Gastrocnemius medialis (tissue), 4 donors: Measurements from ENCODE around the gene F5. TPM values are rescaled to one million over a fixed set of nuclear protein-coding genes. Genes with fewer than 3 reads are reported as not detected.

Experiments
- ATAC-seq, 2 donors: fragments of 150-250 bp; one replicate each; pipeline ENCODE4 v1.9.1; 2016
- DNase-seq, 2 donors: peaks; one replicate each; pipeline ENCODE4 v3.0.0-alpha.2; 2019
- H3K27ac ChIP-seq, 4 donors: fragments of 200-600 bp; sonication (generic); 1 replicate in 1 of 4; 2 replicates in 3 of 4; pipeline ENCODE4 v1.5.1; 2016 to 2018; ENCODE audit warnings: mild to moderate bottlenecking in 2 of 4, moderate library complexity in 1 of 4
- H3K27me3 ChIP-seq, 3 donors: fragments of 200-600 bp; sonication (generic) in 2 of 3; 1 replicate in 1 of 3; 2 replicates in 2 of 3; pipeline versions ENCODE4 v1.5.1 to v1.6.0; 2016 to 2019; ENCODE audit warnings: mild to moderate bottlenecking in 1 of 3, moderate library complexity in 1 of 3
- H3K36me3 ChIP-seq, 2 donors: fragments of 200-600 bp; sonication (generic) in 1 of 2; one replicate each; pipeline ENCODE4 v1.5.1; 2017 to 2018
- H3K4me1 ChIP-seq, 2 donors: fragments of 200-600 bp; sonication (generic) in 1 of 2; one replicate each; pipeline ENCODE4 v1.5.1; 2016 to 2017; ENCODE audit warnings: mild to moderate bottlenecking in 2 of 2
- H3K4me3 ChIP-seq, 4 donors: fragments of 200-600 bp; sonication (generic) in 3 of 4; 1 replicate in 1 of 4; 2 replicates in 3 of 4; pipeline ENCODE4 v1.5.1; 2016 to 2019; ENCODE audit warnings: mild to moderate bottlenecking in 2 of 4
- H3K9me3 ChIP-seq, 3 donors: fragments of 200-600 bp; sonication (generic) in 2 of 3; 1 replicate in 1 of 3; 2 replicates in 2 of 3; pipeline ENCODE4 v1.5.1; 2016 to 2019
- POLR2A ChIP-seq, 2 donors: fragments of 450-650 bp; IDR thresholded peaks; one replicate each; pipeline ENCODE4 v1.6.1; 2017; ENCODE audit warnings: antibody characterized with exemption in 2 of 2, mild to moderate bottlenecking in 2 of 2, moderate library complexity in 2 of 2
- in situ Hi-C, 4 donors: fragments of 200-750 bp; cut with MboI; loops; one replicate each; pipeline versions ENCODE4 v1.15.0 to v1.8.0; 2017; ENCODE audit warnings: low sequenced_read_pairs in 4 of 4
- intact Hi-C: fragments of 100-400 bp; cut with DNase I; formaldehyde crosslinking; loops from one replicate; pipeline ENCODE4 v1.15.1; 2023; ENCODE audit warnings: low total_unique reads
- total RNA-seq, 4 donors: library from RNA; depleted of rRNA; stranded (reverse); fragments of >200 nt; gene quantifications; one replicate each; pipeline versions ENCODE4 v1.1.0 to v1.2.3, GENCODE V29; 2016
- TF ChIP-seq, protein P1 (sequence below), 5 experiments: fragments of 450-650 bp in 3 of 5; fragments of 200-600 bp in 2 of 5; sonication (generic) in 2 of 5; IDR thresholded peaks in 4 of 5; conservative IDR thresholded peaks in 1 of 5; 1 replicate in 4 of 5; 2 replicates in 1 of 5; pipeline ENCODE4 v1.5.1; 2016 to 2019; ENCODE audit warnings: antibody characterized with exemption in 5 of 5, mild to moderate bottlenecking in 3 of 5, moderate library complexity in 3 of 5

The F5 gene
- total RNA-seq, 4 donors from 2014 or later = 0.07 to 0.68 (median 0.22) TPM

DNA sequence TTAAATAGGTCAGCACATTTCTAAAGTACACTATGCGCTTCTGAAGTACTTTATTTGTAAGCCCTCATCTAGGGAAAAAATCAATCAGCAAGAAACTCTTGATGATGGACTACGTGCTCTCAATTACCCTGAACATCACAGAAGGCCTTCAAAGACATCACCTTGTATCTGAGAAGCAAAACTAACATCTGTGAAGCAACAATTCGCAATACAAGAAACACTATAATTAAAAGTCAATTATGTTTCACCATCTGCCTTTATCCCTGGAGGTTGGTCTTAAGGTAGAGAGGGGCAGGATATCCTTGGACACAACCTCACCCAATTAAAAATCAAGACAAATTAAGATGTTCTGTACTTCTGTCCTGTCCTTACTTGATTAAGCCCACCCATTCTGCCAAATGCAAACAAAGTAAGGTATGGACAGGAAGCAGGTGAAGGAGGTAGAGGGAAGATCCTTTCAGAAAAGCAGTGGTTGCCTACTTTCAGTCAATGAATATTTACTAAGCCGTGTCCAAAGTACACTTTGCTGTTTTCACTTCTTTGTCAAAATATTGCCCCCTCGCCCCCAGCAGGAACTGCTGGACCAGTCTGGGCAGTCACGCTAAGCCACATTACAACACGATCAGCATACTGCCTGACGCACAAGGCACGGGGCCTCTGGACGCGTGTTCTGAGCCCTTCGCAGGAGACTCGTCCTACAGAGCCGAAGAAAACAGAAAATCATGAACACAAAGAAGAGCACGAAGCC, 101.4 kb downstream of the F5 start:
- intact Hi-C loops (loop anchor here (2.0 to 10.0 kb wide), 8 partner anchors 62 to 1763 kb away; partner anchors contain the start of genes DCAF6, MPC2, MPZL1 and NME7), in situ Hi-C loops (loop anchor here (5.0 to 25.0 kb wide), 12 partner anchors 62 to 1548 kb away; partner anchors contain the start of genes ATP1B1 (in 2 of the 4), BLZF1 (in 1 of the 4), DCAF6 (in 1 of the 4) and MPC2 (in 1 of the 4))
- Histone ChIP-seq H3K27me3 (no peaks in the 10 kb centered on the region), H3K36me3 (no peaks in the 10 kb centered on the region), H3K9me3 (no peaks in the 10 kb centered on the region), H3K4me1 (peaks cover 42 to 56% of the 10 kb centered on the region in 2 donors), H3K27ac (peak overlapping the region; percentile 96 to 99 (median 98)), H3K4me3 (peak overlapping the region; percentile 75 to 94 (median 83))
- ATAC-seq = peak; percentile 28 to 41
- no peak for TF ChIP-seq POLR2A (IDR thresholded peaks at IDR 0.05)
- TF ChIP-seq, protein P1, sequence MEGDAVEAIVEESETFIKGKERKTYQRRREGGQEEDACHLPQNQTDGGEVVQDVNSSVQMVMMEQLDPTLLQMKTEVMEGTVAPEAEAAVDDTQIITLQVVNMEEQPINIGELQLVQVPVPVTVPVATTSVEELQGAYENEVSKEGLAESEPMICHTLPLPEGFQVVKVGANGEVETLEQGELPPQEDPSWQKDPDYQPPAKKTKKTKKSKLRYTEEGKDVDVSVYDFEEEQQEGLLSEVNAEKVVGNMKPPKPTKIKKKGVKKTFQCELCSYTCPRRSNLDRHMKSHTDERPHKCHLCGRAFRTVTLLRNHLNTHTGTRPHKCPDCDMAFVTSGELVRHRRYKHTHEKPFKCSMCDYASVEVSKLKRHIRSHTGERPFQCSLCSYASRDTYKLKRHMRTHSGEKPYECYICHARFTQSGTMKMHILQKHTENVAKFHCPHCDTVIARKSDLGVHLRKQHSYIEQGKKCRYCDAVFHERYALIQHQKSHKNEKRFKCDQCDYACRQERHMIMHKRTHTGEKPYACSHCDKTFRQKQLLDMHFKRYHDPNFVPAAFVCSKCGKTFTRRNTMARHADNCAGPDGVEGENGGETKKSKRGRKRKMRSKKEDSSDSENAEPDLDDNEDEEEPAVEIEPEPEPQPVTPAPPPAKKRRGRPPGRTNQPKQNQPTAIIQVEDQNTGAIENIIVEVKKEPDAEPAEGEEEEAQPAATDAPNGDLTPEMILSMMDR (IDR thresholded peaks at IDR 0.05 in 4 of 5, conservative IDR thresholded peaks at IDR 0.05 in 1 of 5) = no peak
- peak; percentile 68 to 73 for DNase-seq

GRCh38 chr1:169484101-169484500, 102.2 kb downstream of the F5 start:
- in situ Hi-C loops = loop anchor here (5.0 to 25.0 kb wide), 11 partner anchors 119 to 1547 kb away; partner anchors contain the start of genes ATP1B1 (in 2 of the 4), BLZF1 (in 1 of the 4), DCAF6 (in 1 of the 4) and MPC2 (in 1 of the 4)
- intact Hi-C loops = loop anchor here (2.0 to 10.0 kb wide), 4 partner anchors 117 to 1251 kb away; partner anchors contain the start of gene NME7
- H3K36me3 ChIP-seq = no peaks in the 10 kb centered on the region
- ATAC-seq (no peak), DNase-seq (no peak)
- peak overlapping the region; percentile 96 to 99 (median 98) for H3K27ac ChIP-seq
- H3K4me1 ChIP-seq = peaks cover 49 to 59% of the 10 kb centered on the region in 2 donors
- no peaks in the 10 kb centered on the region for H3K27me3 ChIP-seq
- TF ChIP-seq POLR2A (IDR thresholded peaks at IDR 0.05) = no peak
- TF ChIP-seq, protein P1 (IDR thresholded peaks at IDR 0.05 in 4 of 5, conservative IDR thresholded peaks at IDR 0.05 in 1 of 5) = no peak
- peak overlapping the region; percentile 75 to 94 (median 83) for H3K4me3 ChIP-seq
- no peaks in the 10 kb centered on the region for H3K9me3 ChIP-seq

DNA sequence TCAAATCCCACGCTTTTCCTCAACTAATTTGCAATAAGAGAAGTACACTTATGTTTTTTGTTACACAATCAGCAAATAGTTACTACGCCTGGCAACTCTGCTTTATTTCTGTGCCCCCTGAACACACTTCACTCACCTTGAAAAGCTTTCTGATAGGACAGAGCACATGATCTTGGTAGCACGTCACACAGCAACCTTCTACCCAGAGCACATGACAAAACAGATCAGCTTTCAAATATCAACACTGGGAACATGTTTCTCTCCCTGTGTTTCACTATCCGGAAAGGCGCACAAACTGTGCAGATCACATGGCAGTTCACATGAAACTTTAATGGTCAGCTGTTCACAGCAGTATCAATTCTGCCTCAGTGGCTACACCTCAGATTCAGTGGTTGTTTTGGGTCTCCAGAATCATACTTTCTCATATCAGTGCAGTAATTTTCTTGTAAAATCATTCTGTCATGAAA, 102.7 kb downstream of the F5 start:
- intact Hi-C loops (loop anchor here (1.0 to 10.0 kb wide), 4 partner anchors 370 to 1251 kb away; no protein-coding TSS in a partner anchor), in situ Hi-C loops (loop anchor here (5.0 to 25.0 kb wide), 11 partner anchors 119 to 1546 kb away; partner anchors contain the start of genes ATP1B1 (in 2 of the 4), BLZF1 (in 1 of the 4), DCAF6 (in 1 of the 4) and MPC2 (in 1 of the 4))
- DNase-seq (peak; percentile 83 to 86), ATAC-seq (peak; percentile 78 to 79)
- Histone ChIP-seq H3K36me3 (no peaks in the 10 kb centered on the region), H3K9me3 (no peaks in the 10 kb centered on the region), H3K4me1 (peaks cover 52 to 59% of the 10 kb centered on the region in 2 donors), H3K27ac (peak overlapping the region; percentile 96 to 99 (median 98)), H3K4me3 (peak overlapping the region; percentile 75 to 94 (median 83)), H3K27me3 (no peaks in the 10 kb centered on the region)
- peak; percentile 80 to 92 for TF ChIP-seq POLR2A (IDR thresholded peaks at IDR 0.05)
- TF ChIP-seq, protein P1 (IDR thresholded peaks at IDR 0.05 in 4 of 5, conservative IDR thresholded peaks at IDR 0.05 in 1 of 5) = peak in 1 of 5 experiments; percentile 28

DNA sequence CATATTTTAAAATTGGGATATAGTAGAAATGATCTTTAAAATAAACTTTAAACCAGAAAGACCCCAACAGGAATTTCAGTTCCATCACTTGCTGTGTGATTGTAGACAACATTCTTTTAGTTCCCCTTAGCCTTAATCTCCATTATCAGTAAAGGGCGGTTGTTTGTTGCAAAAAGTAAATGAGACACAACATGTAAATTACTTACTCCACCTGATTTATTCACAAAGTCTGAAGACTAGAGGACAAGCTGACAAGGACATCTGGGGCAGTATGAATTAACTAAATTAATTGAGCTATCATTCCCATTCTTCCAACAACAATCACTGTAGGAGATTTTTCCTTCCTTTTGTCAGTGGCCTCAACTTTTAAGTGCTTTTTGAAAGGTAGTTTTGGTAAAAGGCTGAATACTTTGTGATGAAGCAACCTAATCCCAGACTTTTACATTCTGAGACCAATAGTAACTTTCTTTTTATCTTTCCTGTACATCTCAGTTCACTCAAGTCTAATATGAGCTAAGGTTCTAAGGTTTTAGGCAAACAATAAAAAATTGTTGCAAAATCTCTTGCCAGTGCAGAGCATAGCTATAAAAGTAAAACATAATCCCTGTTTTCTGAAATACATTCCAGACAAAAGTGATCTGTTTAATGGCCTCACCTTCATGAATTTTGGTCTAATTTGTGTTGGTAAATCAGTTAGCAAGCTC, 106.8 kb downstream of the F5 start:
- Histone ChIP-seq H3K4me1 (peaks cover 42 to 47% of the 10 kb centered on the region in 2 donors), H3K27ac (peak overlapping the region; percentile 96 to 99 (median 98)), H3K9me3 (no peaks in the 10 kb centered on the region), H3K36me3 (peaks cover 0 to 23% of the 10 kb centered on the region in 2 donors), H3K4me3 (peak overlapping the region in 3 of 4 donors; percentile 11 to 85 (median 81)), H3K27me3 (no peaks in the 10 kb centered on the region)
- TF ChIP-seq POLR2A (IDR thresholded peaks at IDR 0.05) = no peak
- intact Hi-C loops (loop anchor here (10.0 kb wide), 2 partner anchors 585 to 1255 kb away; no protein-coding TSS in a partner anchor), in situ Hi-C loops (loop anchor here (5.0 to 25.0 kb wide), 12 partner anchors 55 to 1542 kb away; partner anchors contain the start of genes ATP1B1 (in 2 of the 4), BLZF1 (in 1 of the 4), DCAF6 (in 1 of the 4) and MPC2 (in 1 of the 4))
- DNase-seq (no peak), ATAC-seq (no peak)
